Stimulated activated effector memory CD8-positive, alpha-beta T cell treated with anti-CD3 and anti-CD28 coated beads, Interleukin-12 subunit alpha, Interleukin-12 subunit beta, amount 100 ng/mL, for 72 hours (primary cell): ENCODE results near the gene GPR39.

Experiments
- ATAC-seq: fragments of 150-1000 bp; cut with Tn5 transposase; 2 replicates; pipeline ENCODE4 v1.10.0; 2021
- DNase-seq, 2 donors: peaks; one replicate each; pipeline ENCODE4 v3.0.0; 2021 to 2022; ENCODE audit warnings: low spot score in 2 of 2
- H3K27ac Mint-ChIP-seq: one replicate; pipeline ENCODE4 v1.8.0; 2022; ENCODE audit warnings: mild to moderate bottlenecking, mixed read lengths
- H3K36me3 Mint-ChIP-seq: one replicate; pipeline ENCODE4 v1.8.0; 2022; ENCODE audit warnings: mild to moderate bottlenecking, mixed read lengths
- H3K4me1 Mint-ChIP-seq: one replicate; pipeline ENCODE4 v1.8.0; 2022; ENCODE audit warnings: mixed read lengths
- H3K4me3 Mint-ChIP-seq: one replicate; pipeline ENCODE4 v1.8.0; 2022; ENCODE audit warnings: mild to moderate bottlenecking, mixed read lengths
- H3K9me3 Mint-ChIP-seq: one replicate; pipeline ENCODE4 v1.8.0; 2022; ENCODE audit warnings: mixed read lengths

GPR39 gene

GRCh38 chr2:132598536-132598935 lies 181.9 kb downstream of the GPR39 start:
- H3K27ac Mint-ChIP-seq = no peak overlapping the region
- peaks cover 8% of the 10 kb centered on the region for H3K9me3 Mint-ChIP-seq
- ATAC-seq (no peak), DNase-seq (no peak)
- no peak overlapping the region for H3K4me3 Mint-ChIP-seq
- no peaks in the 10 kb centered on the region for H3K36me3 Mint-ChIP-seq
- no peaks in the 10 kb centered on the region for H3K4me1 Mint-ChIP-seq

GRCh38 chr2:132599556-132599955 lies 183.0 kb downstream of the GPR39 start:
- Mint-ChIP-seq H3K36me3 (no peaks in the 10 kb centered on the region), H3K9me3 (peaks cover 8% of the 10 kb centered on the region), H3K4me3 (no peak overlapping the region), H3K4me1 (no peaks in the 10 kb centered on the region), H3K27ac (no peak overlapping the region)
- no peak for ATAC-seq
- DNase-seq = no peak

- Mint-ChIP-seq H3K27ac (no peak overlapping the region), H3K36me3 (no peaks in the 10 kb centered on the region), H3K9me3 (peaks cover 3% of the 10 kb centered on the region), H3K4me1 (no peaks in the 10 kb centered on the region), H3K4me3 (no peak overlapping the region)
- ATAC-seq (no peak), DNase-seq (no peak)
Observed at GRCh38 chr2:132604561-132604960, 188.0 kb downstream of the GPR39 start.

- H3K27ac Mint-ChIP-seq = no peak overlapping the region
- no peak overlapping the region for H3K4me3 Mint-ChIP-seq
- DNase-seq (no peak), ATAC-seq (no peak)
- no peaks in the 10 kb centered on the region for H3K36me3 Mint-ChIP-seq
- H3K9me3 Mint-ChIP-seq = no peaks in the 10 kb centered on the region
- H3K4me1 Mint-ChIP-seq = no peaks in the 10 kb centered on the region
Observed at GRCh38 chr2:132605236-132606180, 188.9 kb downstream of the GPR39 start.

- no peaks in the 10 kb centered on the region for H3K4me1 Mint-ChIP-seq
- no peak overlapping the region for H3K4me3 Mint-ChIP-seq
- H3K36me3 Mint-ChIP-seq = no peaks in the 10 kb centered on the region
- DNase-seq = no peak
- H3K9me3 Mint-ChIP-seq = no peaks in the 10 kb centered on the region
- H3K27ac Mint-ChIP-seq = no peak overlapping the region
- no peak for ATAC-seq
Observed at GRCh38 chr2:132606649-132607048, 190.0 kb downstream of the GPR39 start.

- Mint-ChIP-seq H3K4me3 (no peak overlapping the region), H3K9me3 (peaks cover 2% of the 10 kb centered on the region), H3K4me1 (no peaks in the 10 kb centered on the region), H3K27ac (no peak overlapping the region), H3K36me3 (no peaks in the 10 kb centered on the region)
- no peak for DNase-seq
- no peak for ATAC-seq
Observed at GRCh38 chr2:132607426-132608090, 191.0 kb downstream of the GPR39 start.

GRCh38 chr2:132608311-132608710 lies 191.7 kb downstream of the GPR39 start:
- Mint-ChIP-seq H3K27ac (no peak overlapping the region), H3K36me3 (no peaks in the 10 kb centered on the region), H3K9me3 (peaks cover 2% of the 10 kb centered on the region), H3K4me1 (no peaks in the 10 kb centered on the region), H3K4me3 (no peak overlapping the region)
- DNase-seq (no peak), ATAC-seq (no peak)

- H3K4me1 Mint-ChIP-seq = no peaks in the 10 kb centered on the region
- no peak for ATAC-seq
- H3K36me3 Mint-ChIP-seq = no peaks in the 10 kb centered on the region
- DNase-seq = no peak
- no peak overlapping the region for H3K4me3 Mint-ChIP-seq
- peaks cover 2% of the 10 kb centered on the region for H3K9me3 Mint-ChIP-seq
- no peak overlapping the region for H3K27ac Mint-ChIP-seq
Observed at GRCh38 chr2:132609101-132609890, 192.7 kb downstream of the GPR39 start.

- H3K9me3 Mint-ChIP-seq = peaks cover 5% of the 10 kb centered on the region
- H3K4me1 Mint-ChIP-seq = no peaks in the 10 kb centered on the region
- DNase-seq (no peak), ATAC-seq (no peak)
- H3K27ac Mint-ChIP-seq = no peak overlapping the region
- no peak overlapping the region for H3K4me3 Mint-ChIP-seq
- no peaks in the 10 kb centered on the region for H3K36me3 Mint-ChIP-seq
Observed at GRCh38 chr2:132611719-132612118, 195.1 kb downstream of the GPR39 start.

GRCh38 chr2:132615329-132616085 lies 198.9 kb downstream of the GPR39 start:
- H3K9me3 Mint-ChIP-seq = peaks cover 10% of the 10 kb centered on the region
- no peak overlapping the region for H3K4me3 Mint-ChIP-seq
- DNase-seq (no peak), ATAC-seq (no peak)
- no peak overlapping the region for H3K27ac Mint-ChIP-seq
- no peaks in the 10 kb centered on the region for H3K4me1 Mint-ChIP-seq
- H3K36me3 Mint-ChIP-seq = no peaks in the 10 kb centered on the region

- no peak overlapping the region for H3K4me3 Mint-ChIP-seq
- H3K4me1 Mint-ChIP-seq = no peaks in the 10 kb centered on the region
- DNase-seq (no peak), ATAC-seq (no peak)
- H3K27ac Mint-ChIP-seq = no peak overlapping the region
- H3K9me3 Mint-ChIP-seq = peaks cover 7% of the 10 kb centered on the region
- no peaks in the 10 kb centered on the region for H3K36me3 Mint-ChIP-seq
Observed at GRCh38 chr2:132617989-132618388, 201.4 kb downstream of the GPR39 start.

- DNase-seq (no peak), ATAC-seq (no peak)
- H3K27ac Mint-ChIP-seq = no peak overlapping the region
- no peaks in the 10 kb centered on the region for H3K4me1 Mint-ChIP-seq
- no peak overlapping the region for H3K4me3 Mint-ChIP-seq
- H3K36me3 Mint-ChIP-seq = no peaks in the 10 kb centered on the region
- H3K9me3 Mint-ChIP-seq = peaks cover 7% of the 10 kb centered on the region
Observed at GRCh38 chr2:132618734-132619133, 202.1 kb downstream of the GPR39 start.

- ATAC-seq = no peak
- H3K4me1 Mint-ChIP-seq = no peaks in the 10 kb centered on the region
- no peak for DNase-seq
- no peak overlapping the region for H3K4me3 Mint-ChIP-seq
- no peaks in the 10 kb centered on the region for H3K36me3 Mint-ChIP-seq
- peaks cover 9% of the 10 kb centered on the region for H3K9me3 Mint-ChIP-seq
- H3K27ac Mint-ChIP-seq = no peak overlapping the region
Observed at GRCh38 chr2:132620115-132620514, 203.5 kb downstream of the GPR39 start.

GRCh38 chr2:132621131-132621875 lies 204.7 kb downstream of the GPR39 start:
- no peak for DNase-seq
- ATAC-seq = no peak
- Mint-ChIP-seq H3K9me3 (peaks cover 9% of the 10 kb centered on the region), H3K27ac (no peak overlapping the region), H3K36me3 (no peaks in the 10 kb centered on the region), H3K4me1 (no peaks in the 10 kb centered on the region), H3K4me3 (no peak overlapping the region)
